Natural killer cell (primary cell): Measurements from ENCODE around the gene RFX3. TPM values are rescaled to one million over a fixed set of nuclear protein-coding genes. Genes with fewer than 3 reads are reported as not detected.

Source experiments
- ATAC-seq, 3 donors: fragments of 150-1000 bp in 2 of 3; fragments of 200-7000 bp in 1 of 3; cut with Tn5 transposase; 1 replicate in 1 of 3; 2 replicates in 2 of 3; pipeline ENCODE4 v1.10.0; 2021; ENCODE audit warnings: mild to moderate bottlenecking in 2 of 3, moderate library complexity in 2 of 3
- DNase-seq, 2 donors: peaks; one replicate each; pipeline versions ENCODE4 v3.0.0 to v3.0.0-alpha.2; 2013 to 2021; ENCODE audit warnings: mixed read lengths in 1 of 2
- H3K27ac ChIP-seq: one replicate; pipeline ENCODE4 v1.5.1; 2013; ENCODE audit warnings: mild to moderate bottlenecking, low read length
- H3K27me3 ChIP-seq: one replicate; pipeline ENCODE4 v1.6.1; 2013; ENCODE audit warnings: low read length; ENCODE audit not compliant: control insufficient read depth, insufficient read depth
- H3K36me3 ChIP-seq: one replicate; pipeline ENCODE4 v1.6.1; 2013; ENCODE audit warnings: low read length; ENCODE audit not compliant: control insufficient read depth, insufficient read depth
- H3K4me1 ChIP-seq: one replicate; pipeline ENCODE4 v1.6.1; 2013; ENCODE audit warnings: low read length; ENCODE audit not compliant: control insufficient read depth, insufficient read depth
- H3K4me3 ChIP-seq: one replicate; pipeline ENCODE4 v1.5.1; 2013; ENCODE audit warnings: low read length
- H3K9me3 ChIP-seq: one replicate; pipeline ENCODE4 v1.6.1; 2013; ENCODE audit warnings: low read length; ENCODE audit not compliant: control insufficient read depth, insufficient read depth
- H3K27ac Mint-ChIP-seq, 2 donors: one replicate each; pipeline ENCODE4 v1.8.0; 2022; ENCODE audit warnings: mild to moderate bottlenecking in 2 of 2, mixed read lengths in 2 of 2, moderate library complexity in 1 of 2
- H3K27me3 Mint-ChIP-seq, 2 donors: one replicate each; pipeline ENCODE4 v1.8.0; 2022; ENCODE audit warnings: low read depth in 2 of 2, mixed read lengths in 2 of 2
- H3K36me3 Mint-ChIP-seq: one replicate; pipeline ENCODE4 v1.8.0; 2022; ENCODE audit warnings: mixed read lengths
- H3K4me1 Mint-ChIP-seq, 2 donors: one replicate each; pipeline ENCODE4 v1.8.0; 2022; ENCODE audit warnings: mixed read lengths in 2 of 2
- H3K4me3 Mint-ChIP-seq: one replicate; pipeline ENCODE4 v1.8.0; 2022; ENCODE audit warnings: mild to moderate bottlenecking, moderate library complexity, mixed read lengths
- H3K9me3 Mint-ChIP-seq, 2 donors: one replicate each; pipeline ENCODE4 v1.8.0; 2022; ENCODE audit warnings: mixed read lengths in 2 of 2
- WGBS: methylation state at CpG from one replicate; pipeline ENCODE4 v1.1.7; 2013; ENCODE audit warnings: missing lambda C conversion rate; ENCODE audit not compliant: insufficient coverage; 5-methylcytosine and 5-hydroxymethylcytosine counted together
- intact Hi-C: fragments of 100-400 bp; cut with micrococcal nuclease; formaldehyde crosslinking; loops from one replicate; pipeline ENCODE4 v1.14.2; 2022
- total RNA-seq, 4 donors: library from RNA; stranded (reverse); fragments of 120-200 nt in 1 of 4; gene quantifications; one replicate each; pipeline versions ENCODE4 v1.2.3 to v1.2.4, GENCODE V29; 2013 to 2022
- TF ChIP-seq, protein P1 (sequence below): fragments of 200-600 bp; IDR thresholded peaks from one replicate; pipeline ENCODE4 v1.8.0; 2022; ENCODE audit warnings: antibody characterized with exemption

Gene RFX3
- total RNA-seq, 3 donors from 2014 or later (not counting 1 experiment from before 2014, with no cell fraction given), result 24.0 to 30.6 (median 30.0) TPM

DNA sequence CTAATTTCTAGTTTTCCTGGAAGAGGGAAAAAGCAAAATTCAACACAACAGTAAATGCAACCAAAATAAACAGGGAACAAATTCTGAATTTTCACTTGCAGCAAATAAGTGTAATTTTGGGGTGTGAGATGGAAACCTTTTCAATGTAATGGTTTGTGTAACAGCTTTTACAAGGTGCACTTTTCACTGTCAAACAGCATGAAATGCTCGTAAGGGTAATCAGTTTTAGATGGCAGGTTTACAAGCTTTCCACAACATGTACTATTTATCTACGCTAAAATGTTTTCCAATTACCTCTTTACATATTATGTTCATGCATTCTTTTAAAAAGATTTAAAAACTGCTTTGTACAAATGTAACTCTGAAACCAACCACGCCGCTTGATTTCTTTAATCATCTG, 115.3 kb downstream of the RFX3 start:
- Histone ChIP-seq H3K9me3 (no peaks in the 10 kb centered on the region), H3K27ac (no peak overlapping the region), H3K27me3 (no peaks in the 10 kb centered on the region), H3K36me3 (no peaks in the 10 kb centered on the region), H3K4me1 (no peaks in the 10 kb centered on the region), H3K4me3 (no peak overlapping the region)
- Mint-ChIP-seq H3K27me3 (no peaks in the 10 kb centered on the region), H3K9me3 (no peaks in the 10 kb centered on the region), H3K4me3 (no peak overlapping the region), H3K36me3 (no peaks in the 10 kb centered on the region), H3K27ac (no peak overlapping the region), H3K4me1 (peaks cover 0 to 2% of the 10 kb centered on the region in 2 donors)
- DNase-seq, result no peak
- intact Hi-C loops, result no loop called here
- ATAC-seq, result no peak
- WGBS, result 98% methylated on average over 4 of the region's 4 CpGs
- TF ChIP-seq, protein P1, sequence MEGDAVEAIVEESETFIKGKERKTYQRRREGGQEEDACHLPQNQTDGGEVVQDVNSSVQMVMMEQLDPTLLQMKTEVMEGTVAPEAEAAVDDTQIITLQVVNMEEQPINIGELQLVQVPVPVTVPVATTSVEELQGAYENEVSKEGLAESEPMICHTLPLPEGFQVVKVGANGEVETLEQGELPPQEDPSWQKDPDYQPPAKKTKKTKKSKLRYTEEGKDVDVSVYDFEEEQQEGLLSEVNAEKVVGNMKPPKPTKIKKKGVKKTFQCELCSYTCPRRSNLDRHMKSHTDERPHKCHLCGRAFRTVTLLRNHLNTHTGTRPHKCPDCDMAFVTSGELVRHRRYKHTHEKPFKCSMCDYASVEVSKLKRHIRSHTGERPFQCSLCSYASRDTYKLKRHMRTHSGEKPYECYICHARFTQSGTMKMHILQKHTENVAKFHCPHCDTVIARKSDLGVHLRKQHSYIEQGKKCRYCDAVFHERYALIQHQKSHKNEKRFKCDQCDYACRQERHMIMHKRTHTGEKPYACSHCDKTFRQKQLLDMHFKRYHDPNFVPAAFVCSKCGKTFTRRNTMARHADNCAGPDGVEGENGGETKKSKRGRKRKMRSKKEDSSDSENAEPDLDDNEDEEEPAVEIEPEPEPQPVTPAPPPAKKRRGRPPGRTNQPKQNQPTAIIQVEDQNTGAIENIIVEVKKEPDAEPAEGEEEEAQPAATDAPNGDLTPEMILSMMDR, result no peak

- H3K9me3 Mint-ChIP-seq, result no peaks in the 10 kb centered on the region
- no peaks in the 10 kb centered on the region for H3K36me3 Mint-ChIP-seq
- no peak overlapping the region for H3K4me3 Mint-ChIP-seq
- no peak overlapping the region for H3K27ac Mint-ChIP-seq
- ATAC-seq (no peak), DNase-seq (no peak)
- no peak overlapping the region for H3K27ac ChIP-seq
- H3K27me3 Mint-ChIP-seq, result no peaks in the 10 kb centered on the region
- H3K4me1 ChIP-seq, result no peaks in the 10 kb centered on the region
- peaks cover 7 to 8% of the 10 kb centered on the region in 2 donors for H3K4me1 Mint-ChIP-seq
- H3K4me3 ChIP-seq, result no peak overlapping the region
- H3K36me3 ChIP-seq, result no peaks in the 10 kb centered on the region
- intact Hi-C loops, result no loop called here
- H3K27me3 ChIP-seq, result no peaks in the 10 kb centered on the region
- WGBS, result no CpG with 5 or more reads among the region's 1 CpG
- TF ChIP-seq, protein P1, result no peak
- no peaks in the 10 kb centered on the region for H3K9me3 ChIP-seq
These were observed 116.3 kb downstream of the RFX3 start for GRCh38 chr9:3409453-3409852.

DNA sequence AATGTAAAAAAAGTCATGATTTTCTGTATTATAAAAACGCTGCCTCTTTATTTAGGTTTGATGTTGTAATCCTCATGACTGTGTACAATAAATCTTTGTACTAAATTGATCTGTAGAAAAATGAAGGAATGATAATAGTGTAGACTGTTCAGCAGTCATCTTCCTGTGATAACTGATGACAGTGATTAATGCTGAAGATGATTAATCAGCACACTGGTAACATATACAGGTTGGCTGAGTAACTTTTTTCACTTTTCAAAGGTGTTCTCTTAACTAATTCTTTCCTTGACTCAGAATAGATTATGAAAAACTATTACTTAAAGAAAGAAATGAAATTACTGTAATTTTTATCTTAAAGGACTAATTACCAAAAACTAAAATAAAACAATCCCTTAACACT, 122.5 kb downstream of the RFX3 start:
- Mint-ChIP-seq H3K4me3 (no peak overlapping the region), H3K36me3 (no peaks in the 10 kb centered on the region), H3K27me3 (no peaks in the 10 kb centered on the region), H3K4me1 (peaks cover 11 to 14% of the 10 kb centered on the region in 2 donors), H3K27ac (no peak overlapping the region), H3K9me3 (no peaks in the 10 kb centered on the region)
- Histone ChIP-seq H3K27ac (no peak overlapping the region), H3K4me1 (no peaks in the 10 kb centered on the region), H3K36me3 (no peaks in the 10 kb centered on the region), H3K27me3 (no peaks in the 10 kb centered on the region), H3K4me3 (no peak overlapping the region), H3K9me3 (no peaks in the 10 kb centered on the region)
- DNase-seq, result no peak
- intact Hi-C loops, result no loop called here
- ATAC-seq, result no peak
- WGBS, result no CpG with 5 or more reads among the region's 1 CpG
- TF ChIP-seq, protein P1, result no peak

DNA sequence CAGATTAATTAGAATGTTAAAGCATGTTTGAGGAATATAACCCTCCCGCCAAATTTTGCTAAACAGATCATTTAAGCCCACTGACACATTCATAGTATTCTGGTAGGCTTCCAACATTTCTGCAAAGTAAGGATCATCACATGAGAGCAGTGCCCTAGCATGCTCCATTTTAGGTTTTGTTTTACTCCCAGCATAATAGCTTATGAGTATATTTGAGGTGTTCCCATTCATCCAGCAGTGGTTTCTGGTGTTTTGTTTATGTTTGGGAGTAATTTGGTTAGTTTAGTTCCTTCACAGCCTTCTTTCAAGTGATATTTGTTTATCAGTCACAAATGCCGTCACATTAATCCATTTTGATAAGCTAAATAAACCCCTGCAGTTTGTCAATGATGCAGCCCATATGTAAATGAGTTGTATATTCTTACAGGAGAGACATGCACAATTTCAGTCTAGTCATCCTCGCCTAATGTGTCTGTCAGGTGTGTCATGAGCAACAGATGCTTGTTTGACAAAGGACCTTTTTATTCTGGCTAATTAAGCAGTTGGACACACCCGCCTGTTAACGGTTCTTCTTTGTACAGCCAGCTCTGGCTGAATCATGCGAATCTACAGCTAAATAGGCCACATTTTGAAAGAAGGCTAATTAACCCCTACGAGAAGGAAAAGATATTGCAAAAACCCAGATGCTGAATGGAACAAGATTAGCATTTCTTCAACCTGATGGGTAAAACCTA, 124.4 kb downstream of the RFX3 start:
- H3K27ac ChIP-seq, result no peak overlapping the region
- no peaks in the 10 kb centered on the region for H3K36me3 Mint-ChIP-seq
- no peaks in the 10 kb centered on the region for H3K9me3 ChIP-seq
- H3K27me3 Mint-ChIP-seq, result no peaks in the 10 kb centered on the region
- DNase-seq, result no peak
- H3K4me3 ChIP-seq, result no peak overlapping the region
- no peaks in the 10 kb centered on the region for H3K4me1 ChIP-seq
- no peak for ATAC-seq
- no peak overlapping the region for H3K4me3 Mint-ChIP-seq
- H3K27ac Mint-ChIP-seq, result no peak overlapping the region
- H3K27me3 ChIP-seq, result no peaks in the 10 kb centered on the region
- H3K9me3 Mint-ChIP-seq, result no peaks in the 10 kb centered on the region
- peaks cover 24 to 27% of the 10 kb centered on the region in 2 donors for H3K4me1 Mint-ChIP-seq
- no peaks in the 10 kb centered on the region for H3K36me3 ChIP-seq
- 92% methylated on average over 7 of the region's 7 CpGs for WGBS
- intact Hi-C loops, result no loop called here
- TF ChIP-seq, protein P1, result no peak
